Measurements from ENCODE around the gene SLC1A7. TPM values are rescaled to one million over a fixed set of nuclear protein-coding genes. Genes with fewer than 3 reads are reported as not detected.

Gene SLC1A7
- total RNA-seq, 4 donors from 2014 or later: 0.24 TPM; not detected in 3

GRCh38 chr1:53145619-53145941 lies 3.1 kb upstream of the SLC1A7 start:
- no peaks in the 10 kb centered on the region for H3K27me3 ChIP-seq
- intact Hi-C loops (cut with DNase I; ENCODE audit: low total_unique reads): no loop called here
- no peaks in the 10 kb centered on the region for H3K4me1 ChIP-seq
- TF ChIP-seq CTCF (IDR thresholded peaks at IDR 0.05) (no peak), POLR2A (IDR thresholded peaks at IDR 0.05) (no peak)
- H3K27ac ChIP-seq: peak overlapping the region; percentile 83 to 87
- no peaks in the 10 kb centered on the region for H3K9me3 ChIP-seq
- no peak for DNase-seq
- no peak overlapping the region for H3K4me3 ChIP-seq
- H3K36me3 ChIP-seq: no peaks in the 10 kb centered on the region

GRCh38 chr1:53145051-53145600 lies 2.7 kb upstream of the SLC1A7 start:
- Histone ChIP-seq H3K27ac (peak overlapping the region; percentile 83 to 87), H3K4me1 (no peaks in the 10 kb centered on the region), H3K9me3 (no peaks in the 10 kb centered on the region), H3K27me3 (no peaks in the 10 kb centered on the region), H3K4me3 (no peak overlapping the region), H3K36me3 (no peaks in the 10 kb centered on the region)
- TF ChIP-seq POLR2A (IDR thresholded peaks at IDR 0.05): no peak
- TF ChIP-seq CTCF (IDR thresholded peaks at IDR 0.05): no peak
- intact Hi-C loops (cut with DNase I; ENCODE audit: low total_unique reads): no loop called here
- no peak for DNase-seq

- intact Hi-C loops (cut with DNase I; ENCODE audit: low total_unique reads): no loop called here
- TF ChIP-seq CTCF (IDR thresholded peaks at IDR 0.05): no peak
- no peak for TF ChIP-seq POLR2A (IDR thresholded peaks at IDR 0.05)
- H3K4me3 ChIP-seq: no peak overlapping the region
- H3K36me3 ChIP-seq: no peaks in the 10 kb centered on the region
- DNase-seq: no peak
- H3K27me3 ChIP-seq: no peaks in the 10 kb centered on the region
- H3K4me1 ChIP-seq: no peaks in the 10 kb centered on the region
- H3K9me3 ChIP-seq: no peaks in the 10 kb centered on the region
- H3K27ac ChIP-seq: no peak overlapping the region
Measured at GRCh38 chr1:53144201-53144600, 1.8 kb upstream of the SLC1A7 start.

- Histone ChIP-seq H3K4me3 (no peak overlapping the region), H3K36me3 (no peaks in the 10 kb centered on the region), H3K27me3 (no peaks in the 10 kb centered on the region), H3K9me3 (no peaks in the 10 kb centered on the region), H3K4me1 (no peaks in the 10 kb centered on the region), H3K27ac (no peak overlapping the region)
- intact Hi-C loops (cut with DNase I; ENCODE audit: low total_unique reads): no loop called here
- TF ChIP-seq CTCF (IDR thresholded peaks at IDR 0.05) (no peak), POLR2A (IDR thresholded peaks at IDR 0.05) (no peak)
- DNase-seq: no peak
Measured at GRCh38 chr1:53143527-53143926, 1.1 kb upstream of the SLC1A7 start.

- no peak overlapping the region for H3K4me3 ChIP-seq
- intact Hi-C loops (cut with DNase I; ENCODE audit: low total_unique reads): no loop called here
- TF ChIP-seq POLR2A (IDR thresholded peaks at IDR 0.05) (no peak), CTCF (IDR thresholded peaks at IDR 0.05) (no peak)
- no peaks in the 10 kb centered on the region for H3K27me3 ChIP-seq
- DNase-seq: no peak
- H3K9me3 ChIP-seq: no peaks in the 10 kb centered on the region
- H3K27ac ChIP-seq: peak overlapping the region; percentile 55 to 80
- no peaks in the 10 kb centered on the region for H3K36me3 ChIP-seq
- no peaks in the 10 kb centered on the region for H3K4me1 ChIP-seq
Measured at GRCh38 chr1:53141487-53142055, 867 bp downstream of the SLC1A7 start.

Measured in uterus (tissue), 4 donors.